Loucy (cell line): ENCODE measurements around the gene NAIF1.

ENCODE experiments used
- H2AFZ ChIP-seq: fragments of 200-600 bp; sonication (generic); 2 replicates; pipeline ENCODE4 v1.6.0; 2016; ENCODE audit warnings: antibody characterized with exemption, mild to moderate bottlenecking, low read length, moderate library complexity
- H3F3A ChIP-seq: fragments of 200-600 bp; 2 replicates; pipeline ENCODE4 v1.6.0; 2016; ENCODE audit warnings: antibody characterized with exemption, low read depth, mild to moderate bottlenecking
- H3K27me3 ChIP-seq: fragments of 200-600 bp; sonication (generic); 2 replicates; pipeline ENCODE4 v1.6.1; 2014; ENCODE audit warnings: low read length, mild to moderate bottlenecking; ENCODE audit not compliant: insufficient read depth, poor library complexity, severe bottlenecking
- H3K36me3 ChIP-seq: fragments of 200-600 bp; sonication (generic); 2 replicates; pipeline ENCODE4 v1.6.1; 2016; ENCODE audit warnings: low read length; ENCODE audit not compliant: insufficient read depth
- H3K4me1 ChIP-seq: fragments of 200-600 bp; sonication (generic); 2 replicates; pipeline ENCODE4 v1.5.1; 2014; ENCODE audit warnings: low read length, mild to moderate bottlenecking; ENCODE audit not compliant: insufficient read depth, poor library complexity, severe bottlenecking
- H3K4me2 ChIP-seq: fragments of 200-600 bp; sonication (generic); 2 replicates; pipeline ENCODE4 v1.6.0; 2014; ENCODE audit warnings: antibody characterized with exemption, low read length, low read depth, mild to moderate bottlenecking; ENCODE audit not compliant: poor library complexity, severe bottlenecking
- H3K4me3 ChIP-seq: fragments of 200-600 bp; sonication (generic); 2 replicates; pipeline ENCODE4 v1.5.1; 2014; ENCODE audit warnings: low read length, mild to moderate bottlenecking, mixed read lengths; ENCODE audit not compliant: poor library complexity, severe bottlenecking
- H3K79me2 ChIP-seq: fragments of 200-600 bp; sonication (generic); 2 replicates; pipeline ENCODE4 v1.6.1; 2014; ENCODE audit warnings: low read length; ENCODE audit not compliant: insufficient read depth
- H3K9ac ChIP-seq: fragments of 200-600 bp; sonication (generic); 2 replicates; pipeline ENCODE4 v1.6.0; 2014; ENCODE audit warnings: mild to moderate bottlenecking, low read depth, low read length, moderate library complexity; ENCODE audit not compliant: poor library complexity, severe bottlenecking
- H3K9me2 ChIP-seq: fragments of 200-600 bp; sonication (generic); replicated peaks from 2 replicates; pipeline ENCODE4 v1.6.1; 2016; ENCODE audit warnings: low read depth, low read length, mixed read lengths
- H3K9me3 ChIP-seq: fragments of 200-600 bp; sonication (generic); 2 replicates; pipeline ENCODE4 v1.6.1; 2014; ENCODE audit warnings: mild to moderate bottlenecking, antibody characterized with exemption, low read length, low read depth; ENCODE audit not compliant: insufficient read depth
- H4K20me1 ChIP-seq: fragments of 200-600 bp; sonication (generic); 2 replicates; pipeline ENCODE4 v1.6.0; 2014; ENCODE audit warnings: antibody characterized with exemption, low read length, mild to moderate bottlenecking; ENCODE audit not compliant: insufficient read depth, poor library complexity, severe bottlenecking
- EZH2phosphoT487 ChIP-seq: fragments of 200-600 bp; IDR thresholded peaks from 2 replicates; pipeline ENCODE4 v1.6.1; 2018; ENCODE audit warnings: antibody characterized with exemption, mild to moderate bottlenecking, moderate library complexity, borderline replicate concordance
- TF ChIP-seq, protein P1 (sequence below): fragments of 200-600 bp; sonication (generic); conservative IDR thresholded peaks from 2 replicates; pipeline ENCODE4 v1.5.1; 2014; ENCODE audit warnings: mild to moderate bottlenecking, antibody characterized with exemption, low read length

The NAIF1 gene

GRCh38 chr9:128085943-128086342, 18.8 kb upstream of the NAIF1 start:
- TF ChIP-seq, protein P1, sequence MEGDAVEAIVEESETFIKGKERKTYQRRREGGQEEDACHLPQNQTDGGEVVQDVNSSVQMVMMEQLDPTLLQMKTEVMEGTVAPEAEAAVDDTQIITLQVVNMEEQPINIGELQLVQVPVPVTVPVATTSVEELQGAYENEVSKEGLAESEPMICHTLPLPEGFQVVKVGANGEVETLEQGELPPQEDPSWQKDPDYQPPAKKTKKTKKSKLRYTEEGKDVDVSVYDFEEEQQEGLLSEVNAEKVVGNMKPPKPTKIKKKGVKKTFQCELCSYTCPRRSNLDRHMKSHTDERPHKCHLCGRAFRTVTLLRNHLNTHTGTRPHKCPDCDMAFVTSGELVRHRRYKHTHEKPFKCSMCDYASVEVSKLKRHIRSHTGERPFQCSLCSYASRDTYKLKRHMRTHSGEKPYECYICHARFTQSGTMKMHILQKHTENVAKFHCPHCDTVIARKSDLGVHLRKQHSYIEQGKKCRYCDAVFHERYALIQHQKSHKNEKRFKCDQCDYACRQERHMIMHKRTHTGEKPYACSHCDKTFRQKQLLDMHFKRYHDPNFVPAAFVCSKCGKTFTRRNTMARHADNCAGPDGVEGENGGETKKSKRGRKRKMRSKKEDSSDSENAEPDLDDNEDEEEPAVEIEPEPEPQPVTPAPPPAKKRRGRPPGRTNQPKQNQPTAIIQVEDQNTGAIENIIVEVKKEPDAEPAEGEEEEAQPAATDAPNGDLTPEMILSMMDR, result no peak
- no peak for TF ChIP-seq EZH2phosphoT487
- no peak overlapping the region for H3K4me2 ChIP-seq
- no peak overlapping the region for H2AFZ ChIP-seq
- H3K27me3 ChIP-seq, result no peaks in the 10 kb centered on the region
- no peak overlapping the region for H3K4me3 ChIP-seq
- peaks cover 26% of the 10 kb centered on the region; the same call in 1 of the 2 replicates for H3K36me3 ChIP-seq
- peaks cover 17% of the 10 kb centered on the region for H4K20me1 ChIP-seq
- no peaks in the 10 kb centered on the region for H3K9me3 ChIP-seq
- no peak overlapping the region for H3K9ac ChIP-seq
- no peaks in the 10 kb centered on the region for H3F3A ChIP-seq
- no peaks in the 10 kb centered on the region for H3K9me2 ChIP-seq
- peaks cover 4% of the 10 kb centered on the region for H3K4me1 ChIP-seq
- peaks cover 81% of the 10 kb centered on the region for H3K79me2 ChIP-seq

DNA sequence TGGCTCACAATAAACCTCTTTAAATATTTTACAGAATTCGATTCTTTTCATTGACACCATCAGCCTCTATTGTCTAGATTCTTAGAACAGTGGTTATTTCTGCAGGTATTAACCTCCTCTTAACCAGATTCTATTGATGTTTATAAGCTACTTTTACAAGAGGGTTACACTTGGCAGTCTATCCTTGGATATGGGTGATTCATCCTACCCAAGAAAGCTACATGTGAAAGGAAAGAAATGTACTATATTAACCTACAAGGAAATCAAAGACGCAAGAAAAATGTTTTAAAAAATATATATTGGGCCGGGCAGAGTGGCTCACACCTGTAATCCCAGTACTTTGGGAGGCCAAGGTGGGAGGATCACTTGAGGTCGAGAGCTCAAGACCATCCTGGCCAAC, 17.6 kb upstream of the NAIF1 start:
- H3K36me3 ChIP-seq, result peaks cover 26% of the 10 kb centered on the region; the same call in 1 of the 2 replicates
- H3K4me1 ChIP-seq, result peaks cover 4% of the 10 kb centered on the region
- no peak overlapping the region for H2AFZ ChIP-seq

GRCh38 chr9:128082151-128082550, 15.0 kb upstream of the NAIF1 start:
- H3K9me2 ChIP-seq, result no peaks in the 10 kb centered on the region
- H2AFZ ChIP-seq, result no peak overlapping the region
- H3K9me3 ChIP-seq, result no peaks in the 10 kb centered on the region
- H3K4me3 ChIP-seq, result no peak overlapping the region
- no peaks in the 10 kb centered on the region for H3F3A ChIP-seq
- H3K4me2 ChIP-seq, result no peak overlapping the region
- H4K20me1 ChIP-seq, result peaks cover 10% of the 10 kb centered on the region
- peaks cover 30% of the 10 kb centered on the region; the same call in 1 of the 2 replicates for H3K36me3 ChIP-seq
- no peak overlapping the region for H3K9ac ChIP-seq
- TF ChIP-seq, protein P1, result no peak
- no peak for TF ChIP-seq EZH2phosphoT487
- H3K79me2 ChIP-seq, result peaks cover 78% of the 10 kb centered on the region
- no peaks in the 10 kb centered on the region for H3K27me3 ChIP-seq
- H3K4me1 ChIP-seq, result peaks cover 11% of the 10 kb centered on the region

More for the DNA sequence above, 17.6 kb upstream of the NAIF1 start:
- H3K9ac ChIP-seq, result no peak overlapping the region
- H3K27me3 ChIP-seq, result no peaks in the 10 kb centered on the region
- TF ChIP-seq EZH2phosphoT487, result no peak
- TF ChIP-seq, protein P1, result no peak
- no peak overlapping the region for H3K4me2 ChIP-seq
- no peak overlapping the region for H3K4me3 ChIP-seq
- no peaks in the 10 kb centered on the region for H3F3A ChIP-seq
- peaks cover 80% of the 10 kb centered on the region for H3K79me2 ChIP-seq
- peaks cover 18% of the 10 kb centered on the region for H4K20me1 ChIP-seq
- no peaks in the 10 kb centered on the region for H3K9me2 ChIP-seq
- H3K9me3 ChIP-seq, result no peaks in the 10 kb centered on the region
